ENCODE measurements around the gene PACSIN3.

DNA sequence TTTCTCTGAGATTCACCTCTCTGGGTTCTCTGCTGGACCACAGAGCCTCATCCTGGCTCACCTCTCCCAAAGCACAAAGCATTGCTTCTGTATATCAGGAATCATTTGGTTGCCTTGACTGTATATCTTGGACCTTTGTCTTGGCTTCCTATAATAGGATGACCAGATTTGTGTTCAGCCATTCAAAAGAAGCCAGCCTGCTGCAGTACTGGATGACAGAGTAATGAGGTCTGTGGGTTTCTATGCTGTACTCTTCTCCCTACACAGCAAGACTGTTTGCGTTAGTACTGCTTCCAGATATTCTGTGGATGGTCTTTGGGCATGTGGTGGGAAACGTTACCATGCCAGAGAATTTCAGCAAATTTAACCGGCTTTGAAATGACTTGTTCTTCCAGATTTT, 49.3 kb downstream of the PACSIN3 start:
- TF ChIP-seq, protein P1, sequence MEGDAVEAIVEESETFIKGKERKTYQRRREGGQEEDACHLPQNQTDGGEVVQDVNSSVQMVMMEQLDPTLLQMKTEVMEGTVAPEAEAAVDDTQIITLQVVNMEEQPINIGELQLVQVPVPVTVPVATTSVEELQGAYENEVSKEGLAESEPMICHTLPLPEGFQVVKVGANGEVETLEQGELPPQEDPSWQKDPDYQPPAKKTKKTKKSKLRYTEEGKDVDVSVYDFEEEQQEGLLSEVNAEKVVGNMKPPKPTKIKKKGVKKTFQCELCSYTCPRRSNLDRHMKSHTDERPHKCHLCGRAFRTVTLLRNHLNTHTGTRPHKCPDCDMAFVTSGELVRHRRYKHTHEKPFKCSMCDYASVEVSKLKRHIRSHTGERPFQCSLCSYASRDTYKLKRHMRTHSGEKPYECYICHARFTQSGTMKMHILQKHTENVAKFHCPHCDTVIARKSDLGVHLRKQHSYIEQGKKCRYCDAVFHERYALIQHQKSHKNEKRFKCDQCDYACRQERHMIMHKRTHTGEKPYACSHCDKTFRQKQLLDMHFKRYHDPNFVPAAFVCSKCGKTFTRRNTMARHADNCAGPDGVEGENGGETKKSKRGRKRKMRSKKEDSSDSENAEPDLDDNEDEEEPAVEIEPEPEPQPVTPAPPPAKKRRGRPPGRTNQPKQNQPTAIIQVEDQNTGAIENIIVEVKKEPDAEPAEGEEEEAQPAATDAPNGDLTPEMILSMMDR (IDR thresholded peaks at IDR 0.05), result no peak
- TF ChIP-seq POLR2A (IDR thresholded peaks at IDR 0.05) (no peak), POLR2AphosphoS5 (IDR thresholded peaks at IDR 0.05; ENCODE audit: insufficient read depth in 1 of 2, low read depth in 1 of 2) (no peak)

Measured in vagina (tissue), 2 donors.